B cell (primary cell): ENCODE data around the gene FLRT1. TPM values are rescaled to one million over a fixed set of nuclear protein-coding genes. Genes with fewer than 3 reads are reported as not detected.

Experiments used
- ATAC-seq: fragments of 200-7000 bp; cut with Tn5 transposase; one replicate; pipeline ENCODE4 v1.10.0; 2021; ENCODE audit warnings: low read depth, mild to moderate bottlenecking, moderate number of reproducible peaks, moderate library complexity
- CTCF ChIA-PET: fragments of 350-600 bp; sonication (Branson Sonifier 250); formaldehyde crosslinking; loops from one replicate; lab custom pipeline; 2021; ENCODE audit warnings: antibody characterized with exemption, inconsistent platforms; lab: Charles Lee
- POLR2A ChIA-PET: fragments of 350-600 bp; sonication (Branson Sonifier 250); formaldehyde crosslinking; loops from one replicate; lab custom pipeline; 2021; ENCODE audit warnings: antibody characterized with exemption; lab: Charles Lee
- DNase-seq: peaks from one replicate; pipeline ENCODE4 v3.0.0; 2013
- H2AFZ ChIP-seq: 2 replicates; pipeline ENCODE4 v1.6.1; 2012; ENCODE audit warnings: mild to moderate bottlenecking, low read depth, low read length; ENCODE audit not compliant: insufficient read depth, poor library complexity, severe bottlenecking
- H3K27ac ChIP-seq, 2 donors: 1 replicate in 1 of 2; 2 replicates in 1 of 2; pipeline ENCODE4 v1.5.1; 2012 to 2013; ENCODE audit warnings: low read length in 2 of 2, mild to moderate bottlenecking in 2 of 2, moderate library complexity in 1 of 2
- H3K27me3 ChIP-seq, 4 experiments: fragments of 200-600 bp in 1 of 4; sonication (generic) in 1 of 4; replicated peaks in 1 of 4; 1 replicate in 2 of 4; 2 replicates in 2 of 4; pipeline versions ENCODE4 v1.6.1 to v1.7.0; 2013 to 2016; ENCODE audit warnings: low read length in 3 of 4, mild to moderate bottlenecking in 2 of 4, mixed read lengths in 1 of 4, moderate library complexity in 1 of 4; ENCODE audit not compliant: insufficient read depth in 4 of 4, control insufficient read depth in 3 of 4; ENCODE audit errors: control extremely low read depth in 1 of 4
- H3K36me3 ChIP-seq, 2 experiments: replicated peaks in 1 of 2; 1 replicate in 1 of 2; 2 replicates in 1 of 2; pipeline versions ENCODE4 v1.6.1 to v1.7.1; 2013; ENCODE audit warnings: low read length in 1 of 2; ENCODE audit not compliant: insufficient read depth in 2 of 2, control insufficient read depth in 1 of 2; ENCODE audit errors: control extremely low read depth in 1 of 2, extremely low read depth in 1 of 2
- H3K4me1 ChIP-seq, 2 donors: fragments of 200-600 bp in 1 of 2; sonication (generic) in 1 of 2; 1 replicate in 1 of 2; 2 replicates in 1 of 2; pipeline versions ENCODE4 v1.5.1 to v1.6.1; 2013 to 2017; ENCODE audit warnings: low read length in 2 of 2; ENCODE audit not compliant: control insufficient read depth in 2 of 2, insufficient read depth in 2 of 2
- H3K4me2 ChIP-seq: replicated peaks from 2 replicates; pipeline ENCODE3; 2012; ENCODE audit warnings: mild to moderate bottlenecking, low read depth, low read length; ENCODE audit not compliant: poor library complexity, severe bottlenecking
- H3K4me3 ChIP-seq, 5 experiments: fragments of 200-600 bp in 1 of 5; sonication (generic) in 1 of 5; 1 replicate in 3 of 5; 2 replicates in 2 of 5; pipeline versions ENCODE4 v1.5.1 to v1.7.0; 2011 to 2016; ENCODE audit warnings: low read length in 4 of 5, mild to moderate bottlenecking in 4 of 5, low read depth in 2 of 5, control low read depth in 1 of 5, moderate library complexity in 1 of 5; ENCODE audit not compliant: insufficient read depth in 1 of 5; ENCODE audit errors: control extremely low read depth in 1 of 5, extremely low read depth in 1 of 5
- H3K79me2 ChIP-seq: fragments of 200-600 bp; sonication (generic); one replicate; pipeline ENCODE4 v1.6.0; 2016; ENCODE audit warnings: low read length; ENCODE audit not compliant: control insufficient read depth, insufficient read depth
- H3K9ac ChIP-seq: fragments of 200-600 bp; sonication (generic); 2 replicates; pipeline ENCODE4 v1.6.1; 2017; ENCODE audit warnings: mild to moderate bottlenecking, low read length, moderate library complexity
- H3K9me3 ChIP-seq, 3 donors: one replicate each; pipeline versions ENCODE4 v1.6.1 to v1.7.1; 2013; ENCODE audit warnings: low read length in 2 of 3; ENCODE audit not compliant: control insufficient read depth in 2 of 3, insufficient read depth in 1 of 3; ENCODE audit errors: control extremely low read depth in 1 of 3
- H4K20me1 ChIP-seq: 2 replicates; pipeline ENCODE4 v1.6.0; 2012; ENCODE audit warnings: mild to moderate bottlenecking, low read length; ENCODE audit not compliant: insufficient read depth, control insufficient read depth, poor library complexity, severe bottlenecking
- H3K27ac Mint-ChIP-seq: one replicate; pipeline ENCODE4 v1.8.0; 2021; ENCODE audit warnings: mixed read lengths
- H3K27me3 Mint-ChIP-seq: one replicate; pipeline ENCODE4 v1.8.0; 2021; ENCODE audit warnings: mixed read lengths
- H3K4me1 Mint-ChIP-seq: one replicate; pipeline ENCODE4 v1.8.0; 2021; ENCODE audit warnings: mixed read lengths
- H3K4me3 Mint-ChIP-seq: one replicate; pipeline ENCODE4 v1.8.0; 2021; ENCODE audit warnings: mixed read lengths
- H3K9me3 Mint-ChIP-seq: one replicate; pipeline ENCODE4 v1.8.0; 2022; ENCODE audit warnings: mixed read lengths; ENCODE audit not compliant: insufficient read depth
- EZH2 ChIP-seq: IDR thresholded peaks from 2 replicates; pipeline ENCODE4 v1.6.1; 2012; ENCODE audit warnings: borderline replicate concordance, low read depth, mild to moderate bottlenecking, moderate library complexity, low read length; ENCODE audit not compliant: insufficient read depth, poor library complexity, severe bottlenecking
- WGBS: methylation state at CpG from one replicate; pipeline ENCODE4 v1.1.5; 2013; ENCODE audit warnings: missing lambda C conversion rate; ENCODE audit not compliant: insufficient coverage; 5-methylcytosine and 5-hydroxymethylcytosine counted together
- intact Hi-C: fragments of 100-400 bp; cut with micrococcal nuclease; formaldehyde crosslinking; loops from one replicate; pipeline ENCODE4 v1.10.0; 2022
- polyA plus RNA-seq: library from polyadenylated mRNA; depleted of rRNA; stranded (reverse); fragments of >200 nt; gene quantifications from 2 replicates; pipeline ENCODE4 v1.2.3, GENCODE V29; 2012
- total RNA-seq, 2 donors: library from RNA; stranded (reverse); fragments of 120-200 nt in 1 of 2; gene quantifications; 1 replicate in 1 of 2; 2 replicates in 1 of 2; pipeline versions ENCODE4 v1.2.3 to v1.2.4, GENCODE V29; 2013 to 2022
- TF ChIP-seq, protein P1 (sequence below): fragments of 200-600 bp; IDR thresholded peaks from one replicate; pipeline ENCODE4 v1.8.0; 2022; ENCODE audit warnings: antibody characterized with exemption, mild to moderate bottlenecking

FLRT1 gene
- total and polyA plus RNA-seq, 2 donors (not counting 1 experiment from before 2014, with no cell fraction given): not detected

DNA sequence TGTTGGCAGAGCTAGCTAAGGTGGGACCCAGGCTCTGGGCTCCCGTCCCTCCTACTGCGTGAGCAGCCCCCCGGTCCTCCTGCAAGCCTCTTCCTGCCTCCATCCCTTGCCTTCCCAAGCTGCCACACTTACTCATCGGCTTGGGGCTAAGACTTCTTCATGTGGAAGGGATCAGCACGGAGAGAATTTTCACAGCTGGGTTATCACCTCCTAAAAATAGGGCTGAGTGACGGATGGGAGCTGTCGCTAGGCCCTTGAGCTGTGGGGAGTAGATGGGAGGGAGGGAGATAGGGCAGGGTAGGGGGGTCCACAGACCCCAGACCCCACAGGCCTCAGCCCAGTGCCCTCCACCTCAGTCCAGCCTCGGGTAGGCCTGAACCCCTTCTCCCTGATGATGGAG lies 41.0 kb downstream of the FLRT1 start:
- H3K27ac ChIP-seq: no peak overlapping the region
- no peaks in the 10 kb centered on the region for H3K4me1 ChIP-seq
- no peaks in the 10 kb centered on the region for H3K27me3 ChIP-seq
- POLR2A ChIA-PET: no interaction called here
- WGBS: 83% methylated on average over 5 of the region's 8 CpGs
- H4K20me1 ChIP-seq: no peaks in the 10 kb centered on the region
- H3K36me3 ChIP-seq: no peaks in the 10 kb centered on the region
- Mint-ChIP-seq H3K9me3 (no peaks in the 10 kb centered on the region), H3K4me1 (no peaks in the 10 kb centered on the region), H3K4me3 (no peak overlapping the region), H3K27me3 (no peaks in the 10 kb centered on the region), H3K27ac (no peak overlapping the region)
- CTCF ChIA-PET: no interaction called here
- H2AFZ ChIP-seq: no peak overlapping the region
- ATAC-seq (no peak), DNase-seq (no peak)
- no peaks in the 10 kb centered on the region for H3K79me2 ChIP-seq
- no peak overlapping the region for H3K4me2 ChIP-seq
- no peak overlapping the region for H3K9ac ChIP-seq
- intact Hi-C loops: no loop called here
- TF ChIP-seq, protein P1, sequence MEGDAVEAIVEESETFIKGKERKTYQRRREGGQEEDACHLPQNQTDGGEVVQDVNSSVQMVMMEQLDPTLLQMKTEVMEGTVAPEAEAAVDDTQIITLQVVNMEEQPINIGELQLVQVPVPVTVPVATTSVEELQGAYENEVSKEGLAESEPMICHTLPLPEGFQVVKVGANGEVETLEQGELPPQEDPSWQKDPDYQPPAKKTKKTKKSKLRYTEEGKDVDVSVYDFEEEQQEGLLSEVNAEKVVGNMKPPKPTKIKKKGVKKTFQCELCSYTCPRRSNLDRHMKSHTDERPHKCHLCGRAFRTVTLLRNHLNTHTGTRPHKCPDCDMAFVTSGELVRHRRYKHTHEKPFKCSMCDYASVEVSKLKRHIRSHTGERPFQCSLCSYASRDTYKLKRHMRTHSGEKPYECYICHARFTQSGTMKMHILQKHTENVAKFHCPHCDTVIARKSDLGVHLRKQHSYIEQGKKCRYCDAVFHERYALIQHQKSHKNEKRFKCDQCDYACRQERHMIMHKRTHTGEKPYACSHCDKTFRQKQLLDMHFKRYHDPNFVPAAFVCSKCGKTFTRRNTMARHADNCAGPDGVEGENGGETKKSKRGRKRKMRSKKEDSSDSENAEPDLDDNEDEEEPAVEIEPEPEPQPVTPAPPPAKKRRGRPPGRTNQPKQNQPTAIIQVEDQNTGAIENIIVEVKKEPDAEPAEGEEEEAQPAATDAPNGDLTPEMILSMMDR: no peak
- no peak for TF ChIP-seq EZH2
- H3K4me3 ChIP-seq: no peak overlapping the region
- no peaks in the 10 kb centered on the region for H3K9me3 ChIP-seq

DNA sequence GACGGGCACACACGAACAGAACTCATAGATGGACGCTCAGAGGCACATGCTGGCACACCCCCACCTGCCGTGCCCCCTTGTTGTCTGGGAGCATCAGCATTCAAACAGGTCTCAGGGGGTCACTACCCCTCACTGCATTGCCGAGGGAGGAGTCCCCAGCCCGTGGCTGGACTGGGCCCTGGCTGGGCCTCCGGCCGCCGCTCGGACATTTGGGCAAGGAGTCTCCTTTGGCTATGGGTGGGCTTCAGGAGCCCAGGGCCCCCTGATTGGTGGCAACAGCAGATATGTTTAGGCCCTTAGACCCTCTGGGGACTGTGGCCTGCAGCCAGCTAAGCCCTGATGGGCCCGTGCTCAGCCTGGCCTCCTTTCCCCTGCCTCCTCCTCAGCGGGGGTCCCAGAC lies 41.9 kb downstream of the FLRT1 start:
- WGBS: 94% methylated on average over 12 of the region's 12 CpGs
- POLR2A ChIA-PET: no interaction called here

More for the DNA sequence above, 41.9 kb downstream of the FLRT1 start:
- no peak for TF ChIP-seq EZH2
- TF ChIP-seq, protein P1: no peak
- Histone ChIP-seq H3K4me3 (no peak overlapping the region), H3K79me2 (no peaks in the 10 kb centered on the region), H3K27me3 (no peaks in the 10 kb centered on the region), H4K20me1 (no peaks in the 10 kb centered on the region), H2AFZ (no peak overlapping the region), H3K27ac (no peak overlapping the region), H3K4me2 (no peak overlapping the region), H3K4me1 (no peaks in the 10 kb centered on the region), H3K9ac (no peak overlapping the region), H3K36me3 (no peaks in the 10 kb centered on the region), H3K9me3 (no peaks in the 10 kb centered on the region)
- Mint-ChIP-seq H3K27me3 (no peaks in the 10 kb centered on the region), H3K27ac (no peak overlapping the region), H3K9me3 (no peaks in the 10 kb centered on the region), H3K4me1 (no peaks in the 10 kb centered on the region), H3K4me3 (no peak overlapping the region)
- no peak for ATAC-seq
- intact Hi-C loops: no loop called here
- no peak for DNase-seq
- CTCF ChIA-PET: no interaction called here
